Measurements from ENCODE around the gene PIAS3.
A peak's percentile ranks its signal among the peaks of the same experiment; 100 is the strongest.

The PIAS3 gene

DNA sequence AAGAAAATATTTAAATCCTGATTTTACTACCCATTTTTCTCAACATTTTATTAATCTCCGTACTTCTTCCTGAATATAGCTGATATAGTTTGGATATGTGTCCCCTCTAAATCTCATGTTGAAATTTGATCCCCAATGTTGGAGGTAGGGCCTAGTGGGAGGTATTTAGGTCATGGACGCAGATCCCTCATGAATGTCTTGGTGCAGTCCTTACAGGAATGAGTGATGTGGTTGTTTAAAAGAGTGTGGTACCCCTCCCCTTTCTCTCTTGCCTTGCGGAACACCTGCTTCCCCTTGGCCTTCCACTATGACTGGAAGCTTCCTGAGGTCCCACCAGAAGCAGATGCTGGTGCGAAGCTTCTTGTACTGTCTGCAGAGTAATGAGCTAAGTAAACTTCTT is 52.5 kb downstream of the PIAS3 start:
- ChIA-PET POLR2A (interaction anchor here (1.9 kb wide), 1 partner anchor 18 kb away, joined by 7 read pairs; the partner anchor contains the start of genes POLR3C and RNF115), CTCF (no interaction called here)

More for the DNA sequence above, 52.5 kb downstream of the PIAS3 start:
- H3K36me3 ChIP-seq (ENCODE audit: control insufficient read depth in 2 of 2, insufficient read depth in 1 of 2, low read length in 2 of 2): no peaks in the 10 kb centered on the region
- H3K27ac ChIP-seq (ENCODE audit: extremely low read depth, low read depth, low read length): no peak overlapping the region
- no peak overlapping the region for H3K4me3 ChIP-seq (ENCODE audit: low read depth, low read length)
- TF ChIP-seq SETDB1 (IDR thresholded peaks at IDR 0.05; ENCODE audit: insufficient read length, low read length) (peak; percentile 25), ZNF544 (tag by site-specific recombination; IDR thresholded peaks at IDR 0.05) (no peak), ZBTB7A (tag by site-specific recombination; IDR thresholded peaks at IDR 0.05; ENCODE audit: low read depth) (no peak), PRDM2 (tag by site-specific recombination; IDR thresholded peaks at IDR 0.05; ENCODE audit: borderline replicate concordance) (no peak), GLIS1 (tag by site-specific recombination; IDR thresholded peaks at IDR 0.05) (peak; percentile 31; the same call in 1 of the 2 replicates), ATF2 (tag by site-specific recombination; IDR thresholded peaks at IDR 0.05; ENCODE audit: low read depth) (no peak), MZF1 (tag by site-specific recombination; IDR thresholded peaks at IDR 0.05; ENCODE audit: borderline replicate concordance) (no peak), ZFP37 (tag by site-specific recombination; IDR thresholded peaks at IDR 0.05) (no peak), ZNF292 (tag by site-specific recombination; IDR thresholded peaks at IDR 0.05; ENCODE audit: borderline replicate concordance, low read depth) (no peak), ZNF529 (tag by site-specific recombination; IDR thresholded peaks at IDR 0.05; ENCODE audit: insufficient replicate concordance) (no peak)
- TF ChIP-seq, protein P1, sequence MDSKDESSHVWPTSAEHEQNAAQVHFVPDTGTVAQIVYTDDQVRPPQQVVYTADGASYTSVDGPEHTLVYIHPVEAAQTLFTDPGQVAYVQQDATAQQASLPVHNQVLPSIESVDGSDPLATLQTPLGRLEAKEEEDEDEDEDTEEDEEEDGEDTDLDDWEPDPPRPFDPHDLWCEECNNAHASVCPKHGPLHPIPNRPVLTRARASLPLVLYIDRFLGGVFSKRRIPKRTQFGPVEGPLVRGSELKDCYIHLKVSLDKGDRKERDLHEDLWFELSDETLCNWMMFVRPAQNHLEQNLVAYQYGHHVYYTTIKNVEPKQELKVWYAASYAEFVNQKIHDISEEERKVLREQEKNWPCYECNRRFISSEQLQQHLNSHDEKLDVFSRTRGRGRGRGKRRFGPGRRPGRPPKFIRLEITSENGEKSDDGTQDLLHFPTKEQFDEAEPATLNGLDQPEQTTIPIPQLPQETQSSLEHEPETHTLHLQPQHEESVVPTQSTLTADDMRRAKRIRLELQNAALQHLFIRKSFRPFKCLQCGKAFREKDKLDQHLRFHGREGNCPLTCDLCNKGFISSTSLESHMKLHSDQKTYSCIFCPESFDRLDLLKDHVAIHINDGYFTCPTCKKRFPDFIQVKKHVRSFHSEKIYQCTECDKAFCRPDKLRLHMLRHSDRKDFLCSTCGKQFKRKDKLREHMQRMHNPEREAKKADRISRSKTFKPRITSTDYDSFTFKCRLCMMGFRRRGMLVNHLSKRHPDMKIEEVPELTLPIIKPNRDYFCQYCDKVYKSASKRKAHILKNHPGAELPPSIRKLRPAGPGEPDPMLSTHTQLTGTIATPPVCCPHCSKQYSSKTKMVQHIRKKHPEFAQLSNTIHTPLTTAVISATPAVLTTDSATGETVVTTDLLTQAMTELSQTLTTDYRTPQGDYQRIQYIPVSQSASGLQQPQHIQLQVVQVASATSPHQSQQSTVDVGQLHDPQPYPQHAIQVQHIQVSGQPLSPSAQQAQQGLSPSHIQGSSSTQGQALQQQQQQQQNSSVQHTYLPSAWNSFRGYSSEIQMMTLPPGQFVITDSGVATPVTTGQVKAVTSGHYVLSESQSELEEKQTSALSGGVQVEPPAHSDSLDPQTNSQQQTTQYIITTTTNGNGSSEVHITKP (tag by site-specific recombination; IDR thresholded peaks at IDR 0.05): peak; percentile 62
- TF ChIP-seq, protein P2, sequence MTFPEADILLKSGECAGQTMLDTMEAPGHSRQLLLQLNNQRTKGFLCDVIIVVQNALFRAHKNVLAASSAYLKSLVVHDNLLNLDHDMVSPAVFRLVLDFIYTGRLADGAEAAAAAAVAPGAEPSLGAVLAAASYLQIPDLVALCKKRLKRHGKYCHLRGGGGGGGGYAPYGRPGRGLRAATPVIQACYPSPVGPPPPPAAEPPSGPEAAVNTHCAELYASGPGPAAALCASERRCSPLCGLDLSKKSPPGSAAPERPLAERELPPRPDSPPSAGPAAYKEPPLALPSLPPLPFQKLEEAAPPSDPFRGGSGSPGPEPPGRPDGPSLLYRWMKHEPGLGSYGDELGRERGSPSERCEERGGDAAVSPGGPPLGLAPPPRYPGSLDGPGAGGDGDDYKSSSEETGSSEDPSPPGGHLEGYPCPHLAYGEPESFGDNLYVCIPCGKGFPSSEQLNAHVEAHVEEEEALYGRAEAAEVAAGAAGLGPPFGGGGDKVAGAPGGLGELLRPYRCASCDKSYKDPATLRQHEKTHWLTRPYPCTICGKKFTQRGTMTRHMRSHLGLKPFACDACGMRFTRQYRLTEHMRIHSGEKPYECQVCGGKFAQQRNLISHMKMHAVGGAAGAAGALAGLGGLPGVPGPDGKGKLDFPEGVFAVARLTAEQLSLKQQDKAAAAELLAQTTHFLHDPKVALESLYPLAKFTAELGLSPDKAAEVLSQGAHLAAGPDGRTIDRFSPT (tag by site-specific recombination; IDR thresholded peaks at IDR 0.05): no peak
- TF ChIP-seq, protein P3, sequence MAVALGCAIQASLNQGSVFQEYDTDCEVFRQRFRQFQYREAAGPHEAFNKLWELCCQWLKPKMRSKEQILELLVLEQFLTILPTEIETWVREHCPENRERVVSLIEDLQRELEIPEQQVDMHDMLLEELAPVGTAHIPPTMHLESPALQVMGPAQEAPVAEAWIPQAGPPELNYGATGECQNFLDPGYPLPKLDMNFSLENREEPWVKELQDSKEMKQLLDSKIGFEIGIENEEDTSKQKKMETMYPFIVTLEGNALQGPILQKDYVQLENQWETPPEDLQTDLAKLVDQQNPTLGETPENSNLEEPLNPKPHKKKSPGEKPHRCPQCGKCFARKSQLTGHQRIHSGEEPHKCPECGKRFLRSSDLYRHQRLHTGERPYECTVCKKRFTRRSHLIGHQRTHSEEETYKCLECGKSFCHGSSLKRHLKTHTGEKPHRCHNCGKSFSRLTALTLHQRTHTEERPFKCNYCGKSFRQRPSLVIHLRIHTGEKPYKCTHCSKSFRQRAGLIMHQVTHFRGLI (tag by site-specific recombination; IDR thresholded peaks at IDR 0.05): no peak
- peaks cover 15% of the 10 kb centered on the region for H3K4me1 ChIP-seq (ENCODE audit: control insufficient read depth, insufficient read depth, low read length)
- no peaks in the 10 kb centered on the region for H3K9me3 ChIP-seq (ENCODE audit: control insufficient read depth, insufficient read depth, low read depth, low read length)

All from HEK293 (cell line).